Breast epithelium (tissue), 3 donors: ENCODE results near the gene CALY.

ENCODE experiments used
- CTCF ChIP-seq, 3 donors: fragments of 450-650 bp; IDR thresholded peaks; one replicate each; pipeline ENCODE4 v1.5.1; 2016 to 2017; ENCODE audit warnings: antibody characterized with exemption in 3 of 3, mild to moderate bottlenecking in 3 of 3, moderate library complexity in 3 of 3
- POLR2A ChIP-seq: fragments of 450-650 bp; IDR thresholded peaks from one replicate; pipeline ENCODE4 v1.6.1; 2016; ENCODE audit warnings: antibody characterized with exemption, mild to moderate bottlenecking, moderate library complexity

DNA sequence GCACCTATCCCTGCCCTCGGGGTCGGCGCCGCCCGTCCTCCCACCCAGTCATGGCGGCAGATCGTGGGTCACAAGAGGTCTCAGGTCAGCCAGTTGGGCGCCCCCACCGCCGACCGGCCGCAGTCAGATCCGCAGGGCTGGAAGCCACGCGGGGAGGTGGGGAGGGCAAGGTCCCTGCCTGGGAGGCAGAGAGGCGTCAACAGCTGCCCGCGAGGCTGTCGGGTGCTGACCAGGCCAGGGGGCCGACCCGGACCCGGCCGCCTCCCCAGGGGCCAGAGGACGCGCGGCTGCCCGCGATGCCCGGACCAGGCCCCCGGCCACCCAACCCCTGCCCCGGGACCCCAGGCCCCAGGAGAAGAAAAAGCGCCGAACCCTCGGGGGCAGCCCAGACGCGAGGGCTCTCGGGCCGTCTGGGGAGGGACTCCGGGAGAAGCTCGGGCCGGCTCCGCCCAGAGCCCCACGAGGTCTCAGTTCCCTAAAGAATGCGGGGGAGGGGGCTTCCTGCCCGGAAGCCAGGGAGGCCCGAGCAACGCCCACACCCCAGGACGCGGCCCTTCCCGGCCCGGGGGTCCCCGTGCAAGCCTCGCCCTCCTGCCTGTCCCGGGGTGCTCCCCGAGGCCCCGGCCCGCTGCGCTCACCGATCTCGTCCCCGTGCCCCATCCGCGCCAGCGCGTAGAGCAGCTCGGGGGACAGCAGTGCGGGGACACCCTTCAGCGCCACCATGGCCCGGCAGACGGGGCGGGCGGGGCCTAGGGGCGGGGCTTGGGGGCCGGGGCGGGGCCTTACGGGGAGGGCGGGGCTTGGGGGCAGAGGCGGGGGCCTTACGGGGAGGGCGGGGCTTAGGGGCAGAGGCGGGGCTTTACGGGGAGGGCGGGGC lies 20.8 kb upstream of the CALY start, which contains the start of gene FUOM:
- TF ChIP-seq CTCF (IDR thresholded peaks at IDR 0.05) (no peak), POLR2A (no peak)
